HEK293 (cell line): ENCODE data around the gene LRP1B.

Experiments
- SCRT2 ChIP-seq: fragments of 450-650 bp; formaldehyde crosslinking; IDR thresholded peaks from 2 replicates; pipeline ENCODE4 v1.5.1; 2016; ENCODE audit warnings: missing biosample characterization, missing genetic modification characterization
- ZNF561 ChIP-seq: fragments of 450-650 bp; IDR thresholded peaks from 2 replicates; pipeline ENCODE4 v1.5.1; 2018; ENCODE audit warnings: missing biosample characterization, missing genetic modification characterization, borderline replicate concordance
- TF ChIP-seq, protein P1 (sequence below): sonication (generic); formaldehyde crosslinking; IDR thresholded peaks from 2 replicates; pipeline ENCODE4 v1.8.1; 2022; ENCODE audit warnings: mild to moderate bottlenecking, moderate library complexity, missing genetic modification reagents

DNA sequence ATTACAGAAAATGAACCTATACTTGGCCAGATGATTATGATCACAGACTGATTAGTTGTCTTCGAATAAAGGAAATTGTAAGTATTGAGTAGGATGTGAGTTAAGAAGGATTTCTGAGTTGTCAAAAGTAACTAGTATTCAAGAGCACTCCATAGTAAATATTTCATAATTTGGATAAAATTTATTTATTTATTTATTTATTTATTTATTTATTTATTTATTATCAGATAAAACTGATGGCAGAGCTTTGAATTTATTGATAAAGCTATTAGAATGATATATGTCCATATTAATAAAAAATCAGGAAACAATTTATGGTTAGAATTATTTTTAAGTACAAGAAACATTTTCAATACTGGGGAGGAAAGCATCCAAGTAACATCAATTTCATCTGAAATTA is 1634.1 kb downstream of the LRP1B start:
- TF ChIP-seq SCRT2 (tag by site-specific recombination) (no peak), ZNF561 (no peak)
- TF ChIP-seq, protein P1, sequence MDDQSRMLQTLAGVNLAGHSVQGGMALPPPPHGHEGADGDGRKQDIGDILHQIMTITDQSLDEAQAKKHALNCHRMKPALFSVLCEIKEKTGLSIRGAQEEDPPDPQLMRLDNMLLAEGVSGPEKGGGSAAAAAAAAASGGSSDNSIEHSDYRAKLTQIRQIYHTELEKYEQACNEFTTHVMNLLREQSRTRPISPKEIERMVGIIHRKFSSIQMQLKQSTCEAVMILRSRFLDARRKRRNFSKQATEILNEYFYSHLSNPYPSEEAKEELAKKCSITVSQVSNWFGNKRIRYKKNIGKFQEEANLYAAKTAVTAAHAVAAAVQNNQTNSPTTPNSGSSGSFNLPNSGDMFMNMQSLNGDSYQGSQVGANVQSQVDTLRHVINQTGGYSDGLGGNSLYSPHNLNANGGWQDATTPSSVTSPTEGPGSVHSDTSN (CRISPR knock-in tag), result no peak
